Measurements from ENCODE around the gene CCL2.

CCL2 gene

DNA sequence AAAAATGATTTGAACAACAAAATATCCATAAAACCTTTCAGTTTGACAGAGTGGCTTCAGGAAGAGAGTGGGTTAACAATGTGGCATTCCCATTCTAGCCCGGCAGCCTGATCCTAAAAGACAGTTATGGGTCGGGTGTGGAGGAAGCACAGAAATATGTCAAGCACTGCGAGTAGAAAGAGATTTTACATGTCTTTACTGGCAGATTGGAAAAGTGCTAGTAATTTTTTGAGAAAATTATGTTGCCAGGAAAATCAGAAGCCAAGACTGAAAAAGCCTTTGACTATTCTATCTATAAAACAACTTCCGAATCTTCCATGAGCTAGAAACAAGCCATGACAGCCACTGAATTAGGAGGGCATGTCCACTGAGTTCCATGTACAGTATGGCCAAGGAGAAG, 5.8 kb downstream of the CCL2 start:
- Histone ChIP-seq H2AFZ (ENCODE audit: low read depth, low read length) (no peak overlapping the region), H3K27me3 (ENCODE audit: low read depth, low read length) (peaks cover 66% of the 10 kb centered on the region), H3K9me3 (ENCODE audit: insufficient read depth, low read length) (no peaks in the 10 kb centered on the region), H3K36me3 (replicated peaks; ENCODE audit: low read depth, low read length) (no peaks in the 10 kb centered on the region), H3K4me2 (ENCODE audit: low read length) (no peak overlapping the region), H3K27ac (ENCODE audit: low read length) (no peak overlapping the region), H3K9ac (ENCODE audit: low read length) (no peak overlapping the region), H3K4me3 (ENCODE audit: low read length) (no peak overlapping the region), H4K20me1 (ENCODE audit: insufficient read depth, low read length) (no peaks in the 10 kb centered on the region), H3K79me2 (ENCODE audit: low read length) (no peaks in the 10 kb centered on the region), H3K4me1 (ENCODE audit: low read length) (0 out of 2 replicates have a peak, but pooled peaks cover under 1% of the 10 kb centered on the region)
- no peak for TF ChIP-seq EZH2phosphoT487 (IDR thresholded peaks at IDR 0.05; ENCODE audit: low read depth)
- TF ChIP-seq, protein P1, sequence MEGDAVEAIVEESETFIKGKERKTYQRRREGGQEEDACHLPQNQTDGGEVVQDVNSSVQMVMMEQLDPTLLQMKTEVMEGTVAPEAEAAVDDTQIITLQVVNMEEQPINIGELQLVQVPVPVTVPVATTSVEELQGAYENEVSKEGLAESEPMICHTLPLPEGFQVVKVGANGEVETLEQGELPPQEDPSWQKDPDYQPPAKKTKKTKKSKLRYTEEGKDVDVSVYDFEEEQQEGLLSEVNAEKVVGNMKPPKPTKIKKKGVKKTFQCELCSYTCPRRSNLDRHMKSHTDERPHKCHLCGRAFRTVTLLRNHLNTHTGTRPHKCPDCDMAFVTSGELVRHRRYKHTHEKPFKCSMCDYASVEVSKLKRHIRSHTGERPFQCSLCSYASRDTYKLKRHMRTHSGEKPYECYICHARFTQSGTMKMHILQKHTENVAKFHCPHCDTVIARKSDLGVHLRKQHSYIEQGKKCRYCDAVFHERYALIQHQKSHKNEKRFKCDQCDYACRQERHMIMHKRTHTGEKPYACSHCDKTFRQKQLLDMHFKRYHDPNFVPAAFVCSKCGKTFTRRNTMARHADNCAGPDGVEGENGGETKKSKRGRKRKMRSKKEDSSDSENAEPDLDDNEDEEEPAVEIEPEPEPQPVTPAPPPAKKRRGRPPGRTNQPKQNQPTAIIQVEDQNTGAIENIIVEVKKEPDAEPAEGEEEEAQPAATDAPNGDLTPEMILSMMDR (IDR thresholded peaks at IDR 0.05; ENCODE audit: low read depth, low read length): no peak

DNA sequence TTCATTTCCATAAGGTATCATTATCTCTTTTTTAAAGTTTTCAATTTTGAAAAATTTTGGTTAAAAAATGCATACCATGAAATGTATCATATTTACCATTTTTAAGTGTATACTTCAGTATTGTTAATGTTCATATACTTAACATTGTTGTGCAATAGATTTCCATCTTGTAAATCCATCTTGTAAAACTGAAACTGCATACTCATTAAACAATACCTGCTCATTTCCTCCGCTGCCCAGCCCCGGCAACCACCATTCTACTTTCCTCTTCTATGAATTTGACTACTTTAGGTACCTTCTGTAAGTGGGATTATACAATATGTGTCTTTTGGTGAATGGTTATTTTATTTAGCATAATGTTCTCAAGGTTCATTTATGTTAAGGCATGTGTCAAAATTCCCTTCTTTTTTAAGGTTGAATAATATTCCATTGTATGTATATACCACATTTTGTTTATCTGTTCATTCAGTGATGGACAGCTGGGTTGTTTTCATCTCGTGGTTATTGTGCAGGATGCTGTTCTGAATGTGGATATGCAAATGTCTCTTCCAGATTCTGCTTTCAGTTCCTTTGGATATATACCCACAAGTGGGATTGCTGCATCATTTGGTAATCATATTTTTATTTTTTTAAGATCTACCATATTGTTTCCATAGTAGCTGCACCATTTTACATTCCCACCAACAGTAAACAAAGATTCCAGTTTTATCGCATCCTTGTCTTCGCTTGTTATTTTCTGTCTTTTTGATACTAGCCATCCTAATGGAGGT, 6.7 kb downstream of the CCL2 start:
- no peaks in the 10 kb centered on the region for H3K9me3 ChIP-seq (ENCODE audit: insufficient read depth, low read length)
- H4K20me1 ChIP-seq (ENCODE audit: insufficient read depth, low read length): no peaks in the 10 kb centered on the region
- H3K9ac ChIP-seq (ENCODE audit: low read length): no peak overlapping the region
- peaks cover 7% of the 10 kb centered on the region for H3K4me1 ChIP-seq (ENCODE audit: low read length)
- TF ChIP-seq, protein P1 (IDR thresholded peaks at IDR 0.05; ENCODE audit: low read depth, low read length): no peak
- no peak for TF ChIP-seq EZH2phosphoT487 (IDR thresholded peaks at IDR 0.05; ENCODE audit: low read depth)
- H3K4me3 ChIP-seq (ENCODE audit: low read length): no peak overlapping the region
- no peaks in the 10 kb centered on the region for H3K79me2 ChIP-seq (ENCODE audit: low read length)
- no peak overlapping the region for H2AFZ ChIP-seq (ENCODE audit: low read depth, low read length)
- H3K27me3 ChIP-seq (ENCODE audit: low read depth, low read length): peaks cover 66% of the 10 kb centered on the region
- H3K36me3 ChIP-seq (replicated peaks; ENCODE audit: low read depth, low read length): no peaks in the 10 kb centered on the region
- H3K27ac ChIP-seq (ENCODE audit: low read length): no peak overlapping the region
- no peak overlapping the region for H3K4me2 ChIP-seq (ENCODE audit: low read length)

DNA sequence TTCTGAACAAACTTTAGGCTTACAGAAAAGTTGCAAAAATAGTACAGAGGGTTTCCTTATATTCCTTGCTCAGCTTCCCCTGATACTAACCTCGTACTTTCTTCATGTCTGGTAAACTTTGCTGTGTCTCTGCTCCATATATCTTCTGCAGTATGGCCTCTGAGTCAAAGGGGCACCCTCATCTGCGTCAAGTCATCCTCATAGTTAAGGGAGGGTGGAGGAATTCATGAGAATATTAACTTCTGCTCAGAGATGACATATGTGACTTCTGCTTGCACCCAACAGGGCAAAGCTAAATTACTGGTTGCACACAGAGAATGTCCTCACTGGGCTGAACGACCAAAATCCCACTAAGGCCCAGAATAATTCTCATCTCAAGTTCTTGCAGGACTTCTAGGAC, 10.6 kb downstream of the CCL2 start:
- no peak overlapping the region for H2AFZ ChIP-seq (ENCODE audit: low read depth, low read length)
- TF ChIP-seq EZH2phosphoT487 (IDR thresholded peaks at IDR 0.05; ENCODE audit: low read depth): no peak
- TF ChIP-seq, protein P1 (IDR thresholded peaks at IDR 0.05; ENCODE audit: low read depth, low read length): no peak
- H3K4me3 ChIP-seq (ENCODE audit: low read length): no peak overlapping the region
- no peak overlapping the region for H3K27ac ChIP-seq (ENCODE audit: low read length)
- no peaks in the 10 kb centered on the region for H3K79me2 ChIP-seq (ENCODE audit: low read length)
- peaks cover 62% of the 10 kb centered on the region for H3K27me3 ChIP-seq (ENCODE audit: low read depth, low read length)
- no peaks in the 10 kb centered on the region for H4K20me1 ChIP-seq (ENCODE audit: insufficient read depth, low read length)
- H3K4me1 ChIP-seq (ENCODE audit: low read length): peaks cover 7% of the 10 kb centered on the region
- no peak overlapping the region for H3K9ac ChIP-seq (ENCODE audit: low read length)
- H3K9me3 ChIP-seq (ENCODE audit: insufficient read depth, low read length): no peaks in the 10 kb centered on the region
- H3K36me3 ChIP-seq (replicated peaks; ENCODE audit: low read depth, low read length): no peaks in the 10 kb centered on the region
- H3K4me2 ChIP-seq (ENCODE audit: low read length): no peak overlapping the region

DNA sequence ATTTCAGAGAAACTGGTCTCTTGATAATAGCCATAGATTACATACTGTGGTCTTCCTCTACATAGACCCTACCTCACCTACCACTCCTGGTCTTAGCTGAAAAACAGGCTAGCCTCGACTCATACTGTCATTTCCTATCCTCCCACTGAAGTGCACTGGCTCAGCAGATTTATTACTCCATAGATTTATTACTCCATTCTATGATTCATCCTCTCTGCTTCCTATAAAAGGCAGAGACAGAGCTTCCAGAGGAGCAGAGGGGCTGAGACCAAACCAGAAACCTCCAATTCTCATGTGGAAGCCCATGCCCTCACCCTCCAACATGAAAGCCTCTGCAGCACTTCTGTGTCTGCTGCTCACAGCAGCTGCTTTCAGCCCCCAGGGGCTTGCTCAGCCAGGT, 14.9 kb downstream of the CCL2 start, which contains the start of gene CCL7:
Gene CCL7 (plus strand): TSS at position 253 of the 400 bp plus-strand sequence. CDS start 70 bp downstream, at position 323.
- Histone ChIP-seq H3K4me3 (ENCODE audit: low read length) (no peak within 1 kb of the TSS), H3K27me3 (ENCODE audit: low read depth, low read length) (peaks cover 76% of the 10 kb centered on the region), H3K4me2 (ENCODE audit: low read length) (no peak within 1 kb of the TSS), H4K20me1 (ENCODE audit: insufficient read depth, low read length) (no peaks in the 10 kb centered on the region), H2AFZ (ENCODE audit: low read depth, low read length) (no peak within 1 kb of the TSS), H3K9ac (ENCODE audit: low read length) (no peak within 1 kb of the TSS), H3K36me3 (replicated peaks; ENCODE audit: low read depth, low read length) (no peaks in the 10 kb centered on the region), H3K9me3 (ENCODE audit: insufficient read depth, low read length) (no peaks in the 10 kb centered on the region), H3K79me2 (ENCODE audit: low read length) (no peaks in the 10 kb centered on the region), H3K27ac (ENCODE audit: low read length) (no peak within 1 kb of the TSS), H3K4me1 (ENCODE audit: low read length) (peaks cover 7% of the 10 kb centered on the region)
- no peak for TF ChIP-seq EZH2phosphoT487 (IDR thresholded peaks at IDR 0.05; ENCODE audit: low read depth)
- TF ChIP-seq, protein P1 (IDR thresholded peaks at IDR 0.05; ENCODE audit: low read depth, low read length): no peak

Data from OCI-LY3 (cell line).